Fibroblast of lung (primary cell): ENCODE data around the gene AGBL1. TPM values are rescaled to one million over a fixed set of nuclear protein-coding genes. Genes with fewer than 3 reads are reported as not detected.

Experiments
- DNase-seq, 2 donors: peaks; one replicate each; pipeline versions ENCODE4 v3.0.0 to v3.0.0-alpha.2; 2010; ENCODE audit warnings: low read depth in 2 of 2
- H2AFZ ChIP-seq: 2 replicates; pipeline ENCODE4 v1.5.1; 2012; ENCODE audit warnings: low read length, control low read depth, inconsistent platforms
- H3K27ac ChIP-seq: 2 replicates; pipeline ENCODE4 v1.5.1; 2011; ENCODE audit warnings: low read length, control low read depth; ENCODE audit not compliant: insufficient read depth
- H3K27me3 ChIP-seq: 2 replicates; pipeline ENCODE4 v1.5.1; 2011; ENCODE audit warnings: mild to moderate bottlenecking, low read length; ENCODE audit not compliant: control insufficient read depth, insufficient read depth
- H3K36me3 ChIP-seq: 2 replicates; pipeline ENCODE4 v1.5.1; 2011; ENCODE audit warnings: low read length; ENCODE audit not compliant: control insufficient read depth, insufficient read depth
- H3K4me1 ChIP-seq: 2 replicates; pipeline ENCODE4 v1.5.1; 2011; ENCODE audit warnings: low read length; ENCODE audit not compliant: control insufficient read depth, insufficient read depth; ENCODE audit errors: extremely low read depth
- H3K4me2 ChIP-seq: 2 replicates; pipeline ENCODE4 v1.5.1; 2011; ENCODE audit warnings: low read length, control low read depth; ENCODE audit not compliant: insufficient read depth; ENCODE audit errors: extremely low read depth
- H3K4me3 ChIP-seq, 4 experiments: fragments of 200-600 bp in 1 of 4; sonication (generic) in 1 of 4; replicated peaks in 1 of 4; 2 replicates each; pipeline ENCODE4 v1.5.1; 2011 to 2016; ENCODE audit warnings: low read length in 4 of 4, low read depth in 3 of 4, mild to moderate bottlenecking in 3 of 4, control low read depth in 2 of 4, inconsistent platforms in 1 of 4, mixed read lengths in 1 of 4; ENCODE audit not compliant: insufficient read depth in 1 of 4; ENCODE audit errors: control extremely low read depth in 1 of 4
- H3K79me2 ChIP-seq: 2 replicates; pipeline ENCODE4 v1.5.1; 2012; ENCODE audit warnings: mild to moderate bottlenecking, low read length, inconsistent platforms; ENCODE audit not compliant: control insufficient read depth, insufficient read depth
- H3K9ac ChIP-seq: 2 replicates; pipeline ENCODE4 v1.5.1; 2011; ENCODE audit warnings: mild to moderate bottlenecking, low read length, control low read depth; ENCODE audit not compliant: insufficient read depth
- H3K9me3 ChIP-seq: 2 replicates; pipeline ENCODE4 v1.5.1; 2012; ENCODE audit warnings: low read depth, low read length; ENCODE audit not compliant: control insufficient read depth, insufficient read depth
- H4K20me1 ChIP-seq: 2 replicates; pipeline ENCODE4 v1.5.1; 2011; ENCODE audit warnings: low read length; ENCODE audit not compliant: control insufficient read depth, insufficient read depth; ENCODE audit errors: extremely low read depth
- CTCF ChIP-seq, 2 donors: IDR thresholded peaks in 1 of 2; conservative IDR thresholded peaks in 1 of 2; 1 replicate in 1 of 2; 2 replicates in 1 of 2; pipeline ENCODE4 v1.5.1; 2011 to 2012; ENCODE audit warnings: low read length in 2 of 2, control low read depth in 1 of 2, inconsistent platforms in 1 of 2, low read depth in 1 of 2, mild to moderate bottlenecking in 1 of 2
- EZH2 ChIP-seq: IDR thresholded peaks from 2 replicates; pipeline ENCODE4 v1.5.1; 2012; ENCODE audit warnings: low read length, control low read depth, mild to moderate bottlenecking; ENCODE audit errors: missing control alignments
- polyA plus RNA-seq, 2 donors: library from polyadenylated mRNA; depleted of rRNA in 1 of 2; stranded (reverse) in 1 of 2; unstranded in 1 of 2; fragments of >200 nt; gene quantifications; 2 replicates each; pipeline ENCODE4 v1.2.1, GENCODE V29; 2011 to 2012; ENCODE audit warnings: missing spikeins in 1 of 2
- total RNA-seq: library from RNA; depleted of rRNA; stranded (reverse); fragments of >200 nt; gene quantifications from 2 replicates; pipeline ENCODE4 v1.2.1, GENCODE V29; 2014

The AGBL1 gene
- total and polyA plus RNA-seq, 2 donors (not counting 1 experiment from before 2014, with no cell fraction given): not detected

- no peaks in the 10 kb centered on the region for H3K79me2 ChIP-seq
- no peaks in the 10 kb centered on the region for H3K27me3 ChIP-seq
- no peak overlapping the region for H3K27ac ChIP-seq
- DNase-seq: no peak
- no peaks in the 10 kb centered on the region for H3K9me3 ChIP-seq
- no peak overlapping the region for H2AFZ ChIP-seq
- no peak overlapping the region for H3K4me3 ChIP-seq
- TF ChIP-seq EZH2 (no peak), CTCF (conservative IDR thresholded peaks at IDR 0.05 in 1 of 2, IDR thresholded peaks at IDR 0.05 in 1 of 2; ENCODE audit: low read depth in 1 of 2, low read length in 2 of 2) (no peak)
- no peaks in the 10 kb centered on the region for H3K4me1 ChIP-seq
- H3K36me3 ChIP-seq: no peaks in the 10 kb centered on the region
- H3K4me2 ChIP-seq: no peak overlapping the region
- H3K9ac ChIP-seq: no peak overlapping the region
- H4K20me1 ChIP-seq: no peaks in the 10 kb centered on the region
Observed at GRCh38 chr15:86256628-86257027, 177.0 kb downstream of the AGBL1 start.

GRCh38 chr15:86259589-86259988 is 179.9 kb downstream of the AGBL1 start:
- no peaks in the 10 kb centered on the region for H3K36me3 ChIP-seq
- H3K79me2 ChIP-seq: no peaks in the 10 kb centered on the region
- no peaks in the 10 kb centered on the region for H3K27me3 ChIP-seq
- no peak for DNase-seq
- H2AFZ ChIP-seq: no peak overlapping the region
- no peaks in the 10 kb centered on the region for H4K20me1 ChIP-seq
- no peak overlapping the region for H3K4me2 ChIP-seq
- H3K4me3 ChIP-seq: no peak overlapping the region
- no peaks in the 10 kb centered on the region for H3K4me1 ChIP-seq
- H3K27ac ChIP-seq: no peak overlapping the region
- no peak overlapping the region for H3K9ac ChIP-seq
- TF ChIP-seq EZH2 (no peak), CTCF (conservative IDR thresholded peaks at IDR 0.05 in 1 of 2, IDR thresholded peaks at IDR 0.05 in 1 of 2; ENCODE audit: low read depth in 1 of 2, low read length in 2 of 2) (no peak)
- H3K9me3 ChIP-seq: no peaks in the 10 kb centered on the region

GRCh38 chr15:86263230-86263629 is 183.6 kb downstream of the AGBL1 start:
- no peak overlapping the region for H3K9ac ChIP-seq
- no peak overlapping the region for H3K4me2 ChIP-seq
- TF ChIP-seq EZH2 (no peak), CTCF (conservative IDR thresholded peaks at IDR 0.05 in 1 of 2, IDR thresholded peaks at IDR 0.05 in 1 of 2; ENCODE audit: low read depth in 1 of 2, low read length in 2 of 2) (no peak)
- no peak for DNase-seq
- no peaks in the 10 kb centered on the region for H3K9me3 ChIP-seq
- no peaks in the 10 kb centered on the region for H3K4me1 ChIP-seq
- H2AFZ ChIP-seq: no peak overlapping the region
- H3K79me2 ChIP-seq: no peaks in the 10 kb centered on the region
- H3K4me3 ChIP-seq: no peak overlapping the region
- no peaks in the 10 kb centered on the region for H4K20me1 ChIP-seq
- H3K27ac ChIP-seq: no peak overlapping the region
- H3K36me3 ChIP-seq: no peaks in the 10 kb centered on the region
- no peaks in the 10 kb centered on the region for H3K27me3 ChIP-seq
